GM11168 (cell line): ENCODE results near the gene GCLC.

Experiments used
- in situ Hi-C: fragments of 300-500 bp; cut with MboI; formaldehyde crosslinking; loops from one replicate; pipeline ENCODE4 v1.12.0; 2022; ENCODE audit warnings: low sequenced_read_pairs; ENCODE audit not compliant: unreplicated experiment

Gene GCLC

GRCh38 chr6:53496797-53497375 is 48.0 kb downstream of the GCLC start:
- in situ Hi-C loops: no loop called here

DNA sequence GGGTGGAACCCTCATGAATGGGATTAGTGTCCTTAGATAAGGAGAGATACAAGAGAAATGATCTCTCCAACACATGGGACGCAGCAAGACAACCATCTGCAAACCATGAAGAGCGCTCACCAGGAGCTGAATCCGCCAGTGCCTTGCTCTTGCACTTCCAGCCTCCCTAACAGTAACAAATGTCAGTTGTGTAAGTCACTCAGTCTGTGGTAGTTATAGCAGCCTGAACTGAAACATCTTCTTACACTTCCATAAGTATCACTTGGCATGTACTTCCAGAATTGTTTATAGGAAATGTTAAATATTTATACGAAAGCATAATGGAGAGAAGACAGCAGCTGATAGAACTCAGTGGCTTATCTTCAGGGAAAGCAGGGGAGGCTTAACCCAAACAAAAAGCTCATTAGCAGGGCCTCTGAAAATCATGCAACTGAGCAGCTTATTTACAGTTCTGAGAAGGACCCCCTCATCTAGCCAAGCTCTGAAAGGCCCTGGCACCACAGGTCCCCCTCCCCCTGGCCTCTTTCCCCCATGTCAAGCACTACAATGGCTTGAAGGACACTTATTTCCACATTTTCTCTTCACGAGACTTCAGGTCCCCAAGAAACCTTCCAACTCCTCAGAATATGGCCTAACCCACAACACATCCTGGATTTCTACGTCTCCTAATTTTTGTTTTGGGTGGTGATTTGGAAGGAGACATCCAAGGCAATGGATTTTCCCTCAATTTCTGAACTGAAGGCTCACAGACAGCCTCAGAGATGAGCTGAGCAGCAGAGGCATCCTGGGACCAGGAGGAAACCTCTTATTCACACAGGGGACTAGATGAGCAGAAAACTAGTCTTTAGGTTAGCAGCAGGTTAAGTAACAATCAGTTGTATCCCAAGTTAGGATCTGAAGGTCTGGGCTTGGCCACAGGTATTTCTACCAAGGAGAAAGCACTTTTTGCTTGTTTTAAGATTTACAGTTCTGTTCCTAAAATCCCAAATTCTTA is 49.1 kb downstream of the GCLC start:
- in situ Hi-C loops: no loop called here

GRCh38 chr6:53494076-53494475 is 50.8 kb downstream of the GCLC start:
- in situ Hi-C loops: loop anchor here (5.0 kb wide), 1 partner anchor 158 kb away; no protein-coding TSS in a partner anchor

DNA sequence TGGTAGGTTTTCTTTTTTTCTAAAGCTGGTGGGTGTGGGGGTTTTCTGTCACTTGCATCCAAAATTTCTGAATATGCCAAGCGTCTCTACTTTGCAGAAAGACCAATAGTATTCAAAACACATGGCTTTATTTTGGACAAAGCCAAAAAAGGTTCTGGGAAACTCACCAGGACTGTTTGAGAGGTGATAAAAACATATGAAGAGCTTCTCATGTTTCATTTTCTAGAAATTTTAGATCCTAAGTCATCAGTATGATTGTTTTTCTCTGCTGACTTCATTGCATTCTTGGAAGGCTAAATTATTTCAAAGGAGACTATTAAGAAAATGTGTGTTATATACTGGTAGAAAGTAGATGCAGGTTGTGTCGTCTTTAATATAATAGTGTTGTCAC is 51.3 kb downstream of the GCLC start:
- in situ Hi-C loops: loop anchor here (5.0 kb wide), 1 partner anchor 159 kb away; no protein-coding TSS in a partner anchor

DNA sequence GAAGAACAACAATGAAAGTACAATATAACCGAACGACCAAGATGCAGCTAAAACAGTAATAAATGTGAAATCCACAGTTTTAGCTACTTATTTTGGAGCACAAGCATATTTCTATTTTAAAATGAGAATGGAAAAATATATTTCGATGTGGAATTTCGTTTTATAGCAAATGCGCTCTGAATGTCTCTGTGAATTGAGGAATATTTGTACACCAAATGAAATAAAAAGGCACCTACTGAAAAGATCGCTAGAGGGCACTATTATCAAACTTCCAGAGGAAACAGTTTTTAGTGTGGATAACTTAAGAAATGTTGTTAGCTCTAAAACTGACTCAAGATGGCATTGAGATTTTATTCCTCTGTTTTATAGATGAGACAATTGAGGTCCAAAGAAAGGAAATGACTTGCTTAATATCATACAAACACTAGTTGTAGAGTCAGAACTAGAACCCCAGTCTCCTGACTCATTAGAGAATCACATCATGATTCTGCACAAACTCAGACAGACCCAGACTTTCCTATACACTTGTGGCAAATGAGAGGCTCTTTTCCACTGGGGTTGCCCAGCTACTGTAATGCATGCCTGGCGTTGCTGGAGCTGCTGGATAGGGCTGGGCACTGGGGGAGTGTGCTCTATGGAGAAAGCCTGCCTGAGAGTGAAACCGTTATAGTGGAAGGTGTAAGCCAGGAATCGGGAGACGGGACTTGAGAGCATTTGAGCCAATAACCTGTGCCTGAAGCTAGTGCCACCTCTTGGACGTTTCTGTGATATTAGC is 51.9 kb downstream of the GCLC start:
- in situ Hi-C loops: loop anchor here (5.0 kb wide), 1 partner anchor 159 kb away; no protein-coding TSS in a partner anchor

DNA sequence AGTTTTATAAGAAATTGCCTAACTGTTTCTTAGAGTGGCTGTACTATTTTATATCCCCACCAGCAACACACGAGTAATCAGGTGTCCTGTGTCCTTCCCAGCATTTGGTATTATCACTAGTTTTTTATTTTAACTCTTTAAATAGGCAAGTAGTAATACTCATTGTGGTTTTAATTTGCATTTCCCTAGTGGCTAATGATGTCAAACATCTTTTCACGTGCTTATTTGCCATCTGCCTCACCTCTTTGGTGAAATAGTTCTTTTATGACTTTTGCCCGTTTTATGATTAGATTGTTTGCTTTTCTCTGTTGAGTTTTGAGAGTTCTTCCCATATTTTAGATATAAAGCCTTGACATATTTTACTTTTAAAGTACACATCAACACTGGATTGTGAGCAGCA is 57.8 kb downstream of the GCLC start:
- in situ Hi-C loops: no loop called here

DNA sequence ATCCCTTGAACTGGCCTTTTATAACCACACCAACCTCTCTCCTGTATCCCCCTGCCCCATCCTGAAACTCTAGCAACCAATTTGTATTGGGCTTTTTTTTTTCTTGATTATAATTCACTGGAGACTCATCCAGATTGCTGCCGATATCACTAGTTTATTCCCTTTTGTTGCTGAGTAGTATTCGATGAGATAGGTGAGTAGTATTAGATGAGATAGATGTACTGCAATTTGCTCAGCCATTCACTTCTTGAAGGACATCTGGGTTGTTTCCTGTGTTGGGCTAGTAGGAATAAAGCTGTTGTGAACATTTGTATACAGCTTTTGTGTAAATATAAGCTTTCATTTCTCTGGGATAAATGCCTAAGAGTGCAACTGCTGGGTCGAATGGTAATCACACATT is 58.2 kb downstream of the GCLC start:
- in situ Hi-C loops: no loop called here

- in situ Hi-C loops: loop anchor here (5.0 kb wide), 1 partner anchor 312 kb away; no protein-coding TSS in a partner anchor
These were observed 60.2 kb downstream of the GCLC start for GRCh38 chr6:53484476-53485280.

DNA sequence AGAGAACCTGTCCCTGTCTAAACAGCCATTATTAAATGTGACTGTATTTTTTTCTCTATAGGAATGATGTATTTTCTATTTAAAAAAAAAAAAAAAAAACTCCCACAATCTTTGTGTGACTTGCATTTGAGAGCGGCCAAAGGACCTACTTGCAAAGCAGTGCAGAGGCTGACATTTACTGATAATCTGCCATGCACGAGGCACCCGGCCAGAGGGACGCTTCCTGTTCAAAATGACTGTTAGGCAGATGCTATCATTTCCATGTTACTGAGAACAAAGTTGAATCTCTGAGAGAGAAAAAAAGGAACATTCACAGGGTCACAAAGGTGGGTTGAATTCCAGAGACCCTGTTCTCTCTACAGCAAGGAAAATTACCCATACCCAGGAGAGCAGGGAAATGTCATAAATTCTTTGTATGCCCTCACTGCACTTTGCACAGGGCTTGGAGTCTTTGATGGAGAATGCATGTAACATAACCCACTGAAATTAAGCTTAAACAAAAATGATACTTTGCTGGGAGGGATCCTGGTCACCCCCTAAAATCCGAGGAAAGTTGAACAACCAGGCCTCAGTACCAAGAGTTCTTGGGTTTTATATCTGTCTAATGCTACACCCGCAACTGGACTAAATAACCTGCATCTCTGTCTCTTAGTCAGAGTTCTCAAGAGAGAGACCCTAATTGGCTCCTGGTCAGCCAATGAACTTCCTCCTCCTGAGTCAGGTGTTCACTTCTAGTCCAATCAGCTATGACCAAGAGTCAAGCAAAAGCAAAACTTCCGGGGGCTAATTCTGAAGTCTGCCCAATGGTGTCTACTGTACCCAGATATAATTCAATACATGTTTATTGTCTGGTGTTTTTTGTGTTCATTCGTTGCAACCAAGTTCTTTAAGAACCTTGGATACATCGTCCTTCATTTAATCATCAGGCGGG is 61.2 kb downstream of the GCLC start:
- in situ Hi-C loops: loop anchor here (5.0 kb wide), 1 partner anchor 311 kb away; no protein-coding TSS in a partner anchor

DNA sequence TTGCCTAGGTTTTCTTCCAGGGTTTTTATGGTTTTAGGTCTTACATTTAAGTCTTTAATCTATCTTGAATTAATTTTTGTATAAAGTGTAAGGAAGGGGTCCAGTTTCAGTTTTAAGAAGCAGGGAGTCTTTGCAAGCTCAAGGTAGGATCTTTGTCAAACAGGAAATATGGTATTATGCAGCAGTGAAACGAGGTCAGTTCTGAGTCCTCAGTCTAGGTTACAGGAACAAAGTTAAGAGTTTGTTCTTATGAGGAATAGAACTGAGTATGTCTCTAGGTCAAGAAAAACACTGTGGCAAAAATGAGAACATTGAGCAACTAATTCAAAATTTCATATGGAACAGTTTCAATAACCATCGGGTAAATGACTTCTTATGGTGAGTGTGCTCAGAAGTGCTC is 63.6 kb downstream of the GCLC start:
- in situ Hi-C loops: loop anchor here (5.0 kb wide), 1 partner anchor 309 kb away; no protein-coding TSS in a partner anchor

DNA sequence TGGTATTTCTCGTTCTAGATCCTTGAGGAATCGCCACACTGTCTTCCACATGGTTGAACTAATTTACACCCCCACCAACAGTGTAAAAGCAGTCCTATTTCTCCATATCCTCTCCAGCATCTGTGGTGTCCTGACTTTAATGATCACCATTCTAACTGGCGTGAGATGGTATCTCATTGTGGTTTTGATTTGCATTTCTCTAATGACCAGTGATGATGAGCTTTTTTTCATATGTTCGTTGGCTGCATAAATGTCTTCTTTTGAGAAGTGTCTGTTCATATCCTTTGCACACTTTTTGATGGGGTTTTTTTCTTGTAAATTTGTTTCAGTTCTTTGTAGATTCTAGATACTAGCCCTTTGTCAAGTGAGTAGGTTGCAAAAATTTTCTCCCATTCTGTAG is 64.1 kb downstream of the GCLC start:
- in situ Hi-C loops: loop anchor here (5.0 kb wide), 1 partner anchor 308 kb away; no protein-coding TSS in a partner anchor

- in situ Hi-C loops: loop anchor here (5.0 kb wide), 1 partner anchor 308 kb away; no protein-coding TSS in a partner anchor
These were observed 65.0 kb downstream of the GCLC start for GRCh38 chr6:53479871-53480270.

- in situ Hi-C loops: no loop called here
These were observed 67.9 kb downstream of the GCLC start for GRCh38 chr6:53476964-53477363.

GRCh38 chr6:53474010-53474409 is 70.9 kb downstream of the GCLC start:
- in situ Hi-C loops: no loop called here

DNA sequence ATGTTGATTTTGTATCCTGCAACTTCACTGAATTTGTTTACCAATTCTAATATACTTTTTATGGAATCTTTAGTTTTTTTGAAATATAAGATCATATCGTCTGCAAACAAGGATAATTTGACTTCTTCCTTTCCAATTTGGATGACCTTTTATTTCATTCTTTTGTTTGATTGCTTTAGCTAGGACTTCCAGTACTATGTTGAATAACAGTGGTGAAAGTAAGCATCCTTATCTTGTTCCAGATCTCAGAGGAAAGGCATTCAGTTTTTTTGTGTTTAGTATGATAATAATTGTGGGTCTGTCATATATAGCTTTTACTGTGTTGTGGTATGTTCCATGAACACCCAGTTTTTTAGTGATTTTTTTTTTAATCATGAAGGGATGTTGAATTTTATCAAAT is 75.7 kb downstream of the GCLC start:
- in situ Hi-C loops: no loop called here

- in situ Hi-C loops: no loop called here
These were observed 78.6 kb downstream of the GCLC start for GRCh38 chr6:53466257-53466656.

DNA sequence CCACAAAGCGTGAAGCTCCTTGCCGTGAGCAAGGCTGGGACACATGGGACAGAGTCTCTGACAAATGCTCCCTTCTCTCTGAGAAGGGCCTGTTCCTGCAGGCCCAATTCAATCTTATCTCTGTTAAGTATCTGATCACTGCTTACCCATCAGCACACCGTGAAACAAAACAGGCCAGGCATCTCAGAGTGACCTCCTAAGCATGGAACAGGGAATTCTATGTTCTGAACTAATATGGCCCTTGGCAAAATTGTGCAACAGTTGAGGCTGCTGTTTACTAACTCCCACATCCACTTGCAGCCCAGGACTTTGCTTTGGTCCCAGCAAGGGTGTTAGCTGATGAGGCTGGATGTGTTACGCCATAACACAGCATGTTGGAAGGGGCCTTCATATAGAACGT is 79.2 kb downstream of the GCLC start:
- in situ Hi-C loops: no loop called here

- in situ Hi-C loops: no loop called here
These were observed 79.9 kb downstream of the GCLC start for GRCh38 chr6:53464927-53465460.
